Measurements from ENCODE around the gene DRG2. TPM values are rescaled to one million over a fixed set of nuclear protein-coding genes. Genes with fewer than 3 reads are reported as not detected.

The DRG2 gene
- polyA plus RNA-seq, 2 of the 4 experiments (the other 2 are of a cell fraction), result 41.9 to 48.3 TPM

DNA sequence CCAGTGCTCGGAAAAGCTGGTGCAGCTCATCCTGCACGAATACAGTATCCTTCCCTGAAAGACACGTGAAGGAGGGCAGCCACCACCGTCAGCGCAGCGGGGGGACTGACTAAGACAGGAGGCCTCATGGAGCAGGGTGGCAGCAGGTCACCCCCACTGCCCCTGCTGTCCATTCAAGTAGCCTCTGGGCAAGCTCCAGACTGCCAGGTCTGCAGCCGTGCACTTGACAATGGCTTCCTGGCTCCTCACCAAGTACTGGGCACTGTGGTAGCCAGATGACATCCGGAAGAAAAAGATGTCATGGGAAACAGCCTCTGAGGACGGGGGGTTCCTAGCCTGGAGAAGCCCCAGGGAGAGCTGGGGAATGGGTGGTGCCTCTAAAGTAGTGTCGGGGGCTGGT is 12.9 kb downstream of the DRG2 start (continued):
- TF ChIP-seq GATA3 (IDR thresholded peaks at IDR 0.05; ENCODE audit: borderline replicate concordance) (no peak), FOXS1 (CRISPR knock-in tag; IDR thresholded peaks at IDR 0.05) (no peak), FOSL2 (IDR thresholded peaks at IDR 0.05) (no peak), FOSL2 (CRISPR knock-in tag; IDR thresholded peaks at IDR 0.05) (no peak), KDM5A (IDR thresholded peaks at IDR 0.05) (no peak)
- TF ChIP-seq, protein P1, sequence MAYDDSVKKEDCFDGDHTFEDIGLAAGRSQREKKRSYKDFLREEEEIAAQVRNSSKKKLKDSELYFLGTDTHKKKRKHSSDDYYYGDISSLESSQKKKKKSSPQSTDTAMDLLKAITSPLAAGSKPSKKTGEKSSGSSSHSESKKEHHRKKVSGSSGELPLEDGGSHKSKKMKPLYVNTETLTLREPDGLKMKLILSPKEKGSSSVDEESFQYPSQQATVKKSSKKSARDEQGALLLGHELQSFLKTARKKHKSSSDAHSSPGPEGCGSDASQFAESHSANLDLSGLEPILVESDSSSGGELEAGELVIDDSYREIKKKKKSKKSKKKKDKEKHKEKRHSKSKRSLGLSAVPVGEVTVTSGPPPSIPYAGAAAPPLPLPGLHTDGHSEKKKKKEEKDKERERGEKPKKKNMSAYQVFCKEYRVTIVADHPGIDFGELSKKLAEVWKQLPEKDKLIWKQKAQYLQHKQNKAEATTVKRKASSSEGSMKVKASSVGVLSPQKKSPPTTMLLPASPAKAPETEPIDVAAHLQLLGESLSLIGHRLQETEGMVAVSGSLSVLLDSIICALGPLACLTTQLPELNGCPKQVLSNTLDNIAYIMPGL (CRISPR knock-in tag; IDR thresholded peaks at IDR 0.05; ENCODE audit: borderline replicate concordance), result no peak

DNA sequence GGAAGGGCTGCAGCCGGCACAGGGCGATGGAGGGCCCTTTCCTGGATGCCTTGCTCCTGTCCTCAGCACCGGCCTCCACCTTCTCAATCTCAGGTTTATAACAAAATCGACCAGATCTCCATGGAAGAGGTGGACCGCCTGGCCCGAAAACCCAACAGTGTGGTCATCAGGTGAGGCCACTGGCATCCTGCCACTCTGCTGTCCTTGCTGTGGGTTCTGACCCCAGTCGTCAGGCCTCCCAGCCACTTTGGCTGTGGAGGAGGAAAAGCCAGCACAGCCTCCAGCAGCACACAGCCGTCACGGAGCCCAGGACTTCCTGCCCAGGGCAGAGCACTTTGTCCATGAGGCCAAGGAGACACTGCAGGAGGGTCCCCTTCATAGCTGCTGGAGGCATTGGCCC is 14.1 kb downstream of the DRG2 start:
- ChIA-PET CTCF (interaction anchor here (1.2 to 2.2 kb wide), 2 partner anchors 9 kb away, joined by 4 to 6 read pairs; no protein-coding TSS in a partner anchor), POLR2A (no interaction called here)
- ATAC-seq (no peak), FAIRE-seq (no peak), DNase-seq (ENCODE audit: low read depth in 1 of 2, low spot score in 1 of 2) (no peak)
- H3K4me3 ChIP-seq, result no peak overlapping the region
- TF ChIP-seq ZNF302 (CRISPR knock-in tag; IDR thresholded peaks at IDR 0.05) (no peak), SREBF2 (IDR thresholded peaks at IDR 0.05) (no peak), MYC (IDR thresholded peaks at IDR 0.05; ENCODE audit: borderline replicate concordance, low read length) (no peak), HOXA7 (CRISPR knock-in tag; IDR thresholded peaks at IDR 0.05) (no peak), CEBPB (IDR thresholded peaks at IDR 0.05) (no peak), HEYL (CRISPR knock-in tag; IDR thresholded peaks at IDR 0.05) (no peak), HDAC2 (IDR thresholded peaks at IDR 0.05) (no peak), CHD4 (IDR thresholded peaks at IDR 0.05; ENCODE audit: borderline replicate concordance) (no peak), TFCP2L1 (CRISPR knock-in tag; IDR thresholded peaks at IDR 0.05) (no peak), POLR2A (IDR thresholded peaks at IDR 0.05; ENCODE audit: low read length) (no peak), RAD21 (conservative IDR thresholded peaks at IDR 0.05 in 1 of 2, IDR thresholded peaks at IDR 0.05 in 1 of 2) (no peak), FOXS1 (CRISPR knock-in tag; IDR thresholded peaks at IDR 0.05) (no peak), ZFP36 (IDR thresholded peaks at IDR 0.05; ENCODE audit: borderline replicate concordance, partially characterized antibody) (no peak)
- TF ChIP-seq, protein P1 (CRISPR knock-in tag; IDR thresholded peaks at IDR 0.05; ENCODE audit: borderline replicate concordance), result no peak
- TF ChIP-seq, protein P2, sequence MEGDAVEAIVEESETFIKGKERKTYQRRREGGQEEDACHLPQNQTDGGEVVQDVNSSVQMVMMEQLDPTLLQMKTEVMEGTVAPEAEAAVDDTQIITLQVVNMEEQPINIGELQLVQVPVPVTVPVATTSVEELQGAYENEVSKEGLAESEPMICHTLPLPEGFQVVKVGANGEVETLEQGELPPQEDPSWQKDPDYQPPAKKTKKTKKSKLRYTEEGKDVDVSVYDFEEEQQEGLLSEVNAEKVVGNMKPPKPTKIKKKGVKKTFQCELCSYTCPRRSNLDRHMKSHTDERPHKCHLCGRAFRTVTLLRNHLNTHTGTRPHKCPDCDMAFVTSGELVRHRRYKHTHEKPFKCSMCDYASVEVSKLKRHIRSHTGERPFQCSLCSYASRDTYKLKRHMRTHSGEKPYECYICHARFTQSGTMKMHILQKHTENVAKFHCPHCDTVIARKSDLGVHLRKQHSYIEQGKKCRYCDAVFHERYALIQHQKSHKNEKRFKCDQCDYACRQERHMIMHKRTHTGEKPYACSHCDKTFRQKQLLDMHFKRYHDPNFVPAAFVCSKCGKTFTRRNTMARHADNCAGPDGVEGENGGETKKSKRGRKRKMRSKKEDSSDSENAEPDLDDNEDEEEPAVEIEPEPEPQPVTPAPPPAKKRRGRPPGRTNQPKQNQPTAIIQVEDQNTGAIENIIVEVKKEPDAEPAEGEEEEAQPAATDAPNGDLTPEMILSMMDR (IDR thresholded peaks at IDR 0.05), result no peak
- TF ChIP-seq, protein P3, sequence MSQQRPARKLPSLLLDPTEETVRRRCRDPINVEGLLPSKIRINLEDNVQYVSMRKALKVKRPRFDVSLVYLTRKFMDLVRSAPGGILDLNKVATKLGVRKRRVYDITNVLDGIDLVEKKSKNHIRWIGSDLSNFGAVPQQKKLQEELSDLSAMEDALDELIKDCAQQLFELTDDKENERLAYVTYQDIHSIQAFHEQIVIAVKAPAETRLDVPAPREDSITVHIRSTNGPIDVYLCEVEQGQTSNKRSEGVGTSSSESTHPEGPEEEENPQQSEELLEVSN (IDR thresholded peaks at IDR 0.05; ENCODE audit: borderline replicate concordance, low read depth), result no peak
- TF ChIP-seq, protein P4, sequence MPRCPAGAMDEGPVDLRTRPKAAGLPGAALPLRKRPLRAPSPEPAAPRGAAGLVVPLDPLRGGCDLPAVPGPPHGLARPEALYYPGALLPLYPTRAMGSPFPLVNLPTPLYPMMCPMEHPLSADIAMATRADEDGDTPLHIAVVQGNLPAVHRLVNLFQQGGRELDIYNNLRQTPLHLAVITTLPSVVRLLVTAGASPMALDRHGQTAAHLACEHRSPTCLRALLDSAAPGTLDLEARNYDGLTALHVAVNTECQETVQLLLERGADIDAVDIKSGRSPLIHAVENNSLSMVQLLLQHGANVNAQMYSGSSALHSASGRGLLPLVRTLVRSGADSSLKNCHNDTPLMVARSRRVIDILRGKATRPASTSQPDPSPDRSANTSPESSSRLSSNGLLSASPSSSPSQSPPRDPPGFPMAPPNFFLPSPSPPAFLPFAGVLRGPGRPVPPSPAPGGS (IDR thresholded peaks at IDR 0.05), result no peak
- 92% methylated on average over 9 of the region's 9 CpGs for WGBS (ENCODE audit: missing lambda C conversion rate)
- no peak overlapping the region for H3K27ac ChIP-seq
- no peaks in the 10 kb centered on the region for H3K4me1 ChIP-seq
- H3K9me3 ChIP-seq, result no peaks in the 10 kb centered on the region
- H3K4me2 ChIP-seq, result no peak overlapping the region
